Mesendoderm (in vitro differentiated cells): Measurements from ENCODE around the gene PYGB.
A peak's percentile ranks its signal among the peaks of the same experiment; 100 is the strongest.

Experiments used
- DNase-seq: peaks from one replicate; pipeline ENCODE4 v3.0.0; 2013
- H2AK5ac ChIP-seq: 2 replicates; pipeline ENCODE4 v1.6.1; 2013; ENCODE audit warnings: low read length, inconsistent platforms
- H2BK120ac ChIP-seq: 2 replicates; pipeline ENCODE4 v1.6.1; 2013; ENCODE audit warnings: low read depth, mild to moderate bottlenecking, low read length, moderate library complexity, mixed read lengths
- H2BK15ac ChIP-seq: replicated peaks from 2 replicates; pipeline ENCODE4 v1.6.1; 2013; ENCODE audit warnings: low read depth, mild to moderate bottlenecking, moderate library complexity
- H2BK5ac ChIP-seq: 2 replicates; pipeline ENCODE4 v1.6.1; 2013; ENCODE audit warnings: low read length, inconsistent platforms
- H3K18ac ChIP-seq: 2 replicates; pipeline ENCODE4 v1.6.1; 2013; ENCODE audit warnings: mild to moderate bottlenecking, low read length, mixed read lengths
- H3K23ac ChIP-seq: one replicate; pipeline ENCODE4 v1.6.1; 2013; ENCODE audit warnings: low read length
- H3K27ac ChIP-seq: 2 replicates; pipeline ENCODE4 v1.5.1; 2013; ENCODE audit warnings: low read depth, mild to moderate bottlenecking, inconsistent platforms, low read length, moderate library complexity
- H3K27me3 ChIP-seq: 2 replicates; pipeline ENCODE4 v1.6.1; 2013; ENCODE audit warnings: low read length, control low read depth, mild to moderate bottlenecking, inconsistent platforms; ENCODE audit not compliant: insufficient read depth, poor library complexity
- H3K36me3 ChIP-seq: 2 replicates; pipeline ENCODE4 v1.6.1; 2013; ENCODE audit warnings: low read length, inconsistent platforms; ENCODE audit not compliant: control insufficient read depth, insufficient read depth
- H3K4ac ChIP-seq: one replicate; pipeline ENCODE4 v1.6.1; 2013; ENCODE audit warnings: low read depth, mild to moderate bottlenecking, low read length, moderate library complexity
- H3K4me1 ChIP-seq: 2 replicates; pipeline ENCODE4 v1.6.1; 2013; ENCODE audit warnings: low read depth, low read length, inconsistent platforms; ENCODE audit not compliant: control insufficient read depth
- H3K4me2 ChIP-seq: 2 replicates; pipeline ENCODE4 v1.6.1; 2013; ENCODE audit warnings: low read length
- H3K4me3 ChIP-seq: 2 replicates; pipeline ENCODE4 v1.5.1; 2013; ENCODE audit warnings: mild to moderate bottlenecking, low read length
- H3K56ac ChIP-seq: one replicate; pipeline ENCODE4 v1.6.1; 2013; ENCODE audit warnings: low read length
- H3K79me1 ChIP-seq: 2 replicates; pipeline ENCODE4 v1.6.1; 2013; ENCODE audit warnings: low read length, inconsistent platforms
- H3K79me2 ChIP-seq: 2 replicates; pipeline ENCODE4 v1.6.1; 2013; ENCODE audit warnings: mild to moderate bottlenecking, low read length; ENCODE audit not compliant: control insufficient read depth, insufficient read depth
- H3K9ac ChIP-seq: 2 replicates; pipeline ENCODE4 v1.6.1; 2013; ENCODE audit warnings: low read length, inconsistent platforms
- H4K5ac ChIP-seq: one replicate; pipeline ENCODE4 v1.6.1; 2013; ENCODE audit warnings: low read length
- H4K8ac ChIP-seq: one replicate; pipeline ENCODE4 v1.6.1; 2013; ENCODE audit warnings: low read depth, mild to moderate bottlenecking, control low read depth, low read length, moderate library complexity
- WGBS: extraction: QIAGEN DNeasy Blood & Tissue Kit; methylation state at CpG from one replicate; pipeline ENCODE4 v1.1.7; 2013; ENCODE audit warnings: low lambda C conversion rate, missing lambda C conversion rate; ENCODE audit not compliant: insufficient coverage; ENCODE audit errors: extremely low coverage; 5-methylcytosine and 5-hydroxymethylcytosine counted together

PYGB gene

DNA sequence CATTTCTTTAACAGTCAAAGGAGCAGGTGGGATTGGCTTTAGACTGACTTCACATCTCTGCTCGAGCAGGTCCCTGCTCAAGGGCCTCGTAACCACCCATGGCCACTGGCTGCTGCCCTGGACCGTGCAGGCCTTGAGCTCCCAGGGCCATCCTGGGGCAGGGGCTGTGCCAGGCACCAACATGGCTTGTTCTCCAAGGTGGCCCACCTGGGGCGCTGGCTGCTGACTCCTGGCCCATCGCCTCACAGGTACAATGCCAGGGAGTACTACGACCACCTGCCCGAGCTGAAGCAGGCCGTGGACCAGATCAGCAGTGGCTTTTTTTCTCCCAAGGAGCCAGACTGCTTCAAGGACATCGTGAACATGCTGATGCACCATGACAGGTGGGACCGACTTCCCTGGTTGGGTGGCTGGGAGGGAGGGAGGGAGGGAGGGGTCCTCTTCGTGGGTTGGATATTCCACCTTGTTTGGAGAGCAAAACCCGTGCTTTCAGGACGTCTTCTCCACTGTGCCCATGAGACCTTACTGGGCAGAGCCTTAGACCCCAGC is 46.1 kb downstream of the PYGB start:
- H4K5ac ChIP-seq, result no peak overlapping the region
- H2BK5ac ChIP-seq, result no peak overlapping the region
- H4K8ac ChIP-seq, result no peak overlapping the region
- H3K18ac ChIP-seq, result no peak overlapping the region
- no peak overlapping the region for H3K4ac ChIP-seq
- no peak overlapping the region for H3K27ac ChIP-seq
- H3K36me3 ChIP-seq, result peaks cover 5% of the 10 kb centered on the region
- H3K79me1 ChIP-seq, result no peaks in the 10 kb centered on the region
- DNase-seq, result no peak
- no peak overlapping the region for H2BK15ac ChIP-seq
- H3K4me2 ChIP-seq, result no peak overlapping the region
- no peaks in the 10 kb centered on the region for H3K79me2 ChIP-seq
- H3K4me3 ChIP-seq, result no peak overlapping the region
- no peak overlapping the region for H2BK120ac ChIP-seq
- H3K56ac ChIP-seq, result no peak overlapping the region
- no peak overlapping the region for H3K23ac ChIP-seq
- H2AK5ac ChIP-seq, result no peak overlapping the region
- H3K27me3 ChIP-seq, result no peaks in the 10 kb centered on the region
- no CpG with 5 or more reads among the region's 13 CpGs for WGBS
- H3K9ac ChIP-seq, result no peak overlapping the region
- no peaks in the 10 kb centered on the region for H3K4me1 ChIP-seq

DNA sequence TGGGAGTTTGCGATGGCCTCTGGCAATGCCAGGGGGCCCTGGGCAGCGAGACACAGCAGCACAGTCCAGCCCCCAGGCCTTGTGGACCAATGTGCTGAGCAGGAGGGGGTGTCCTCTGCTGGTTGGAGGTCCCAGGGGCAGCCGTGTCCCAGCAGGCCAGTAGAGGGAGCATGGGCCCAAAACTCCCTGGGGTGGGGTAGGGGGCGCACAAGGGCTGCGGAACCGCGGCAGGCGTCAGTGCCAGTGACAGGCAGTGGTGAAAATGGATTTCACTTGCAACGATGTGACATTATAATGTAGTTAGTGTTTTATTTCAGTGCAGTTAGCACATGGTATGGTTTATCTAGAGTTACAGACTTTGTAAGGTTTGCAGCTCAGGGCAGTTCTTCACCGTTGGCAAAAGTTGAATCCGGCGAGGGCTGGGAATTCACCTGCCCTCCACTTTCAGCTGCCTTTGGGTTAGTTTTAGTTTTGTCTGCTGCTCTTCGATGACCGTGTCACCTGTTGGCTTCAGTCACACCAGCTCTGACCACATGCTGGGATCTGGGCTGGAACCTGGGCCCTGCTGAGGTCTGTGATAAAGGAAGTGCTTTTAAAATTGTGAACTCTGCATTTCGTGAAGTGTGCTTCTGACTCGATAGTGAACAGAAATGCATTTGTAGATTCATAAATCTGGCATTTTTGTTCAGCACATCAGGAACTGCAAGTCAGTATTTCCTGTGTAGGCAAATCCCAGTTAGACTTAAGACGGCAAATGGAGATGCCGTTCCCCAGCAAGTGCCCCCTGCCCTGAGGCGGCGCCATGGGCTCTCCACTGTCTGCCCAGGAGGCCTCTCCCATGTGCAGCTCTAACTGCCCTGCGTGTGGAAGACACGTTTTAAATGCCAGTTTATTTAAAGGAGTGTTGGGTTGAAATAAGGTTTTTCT is 46.8 kb downstream of the PYGB start:
- Histone ChIP-seq H3K79me1 (no peaks in the 10 kb centered on the region), H3K36me3 (peaks cover 5% of the 10 kb centered on the region), H3K27ac (no peak overlapping the region), H3K9ac (no peak overlapping the region), H3K4me3 (no peak overlapping the region), H3K18ac (no peak overlapping the region), H3K4ac (no peak overlapping the region), H3K27me3 (no peaks in the 10 kb centered on the region), H2BK5ac (no peak overlapping the region), H4K5ac (no peak overlapping the region), H3K23ac (no peak overlapping the region), H3K56ac (no peak overlapping the region), H2BK120ac (no peak overlapping the region), H2BK15ac (no peak overlapping the region), H2AK5ac (no peak overlapping the region), H3K4me2 (no peak overlapping the region), H3K79me2 (no peaks in the 10 kb centered on the region), H4K8ac (no peak overlapping the region), H3K4me1 (no peaks in the 10 kb centered on the region)
- no CpG with 5 or more reads among the region's 22 CpGs for WGBS
- DNase-seq, result peak; percentile 85

GRCh38 chr20:25295386-25296093 is 47.7 kb downstream of the PYGB start:
- no peak overlapping the region for H2BK5ac ChIP-seq
- H2BK15ac ChIP-seq, result no peak overlapping the region
- H3K23ac ChIP-seq, result no peak overlapping the region
- H4K8ac ChIP-seq, result no peak overlapping the region
- H3K9ac ChIP-seq, result no peak overlapping the region
- H3K27ac ChIP-seq, result no peak overlapping the region
- H4K5ac ChIP-seq, result no peak overlapping the region
- peak; percentile 50 for DNase-seq
- no CpG with 5 or more reads among the region's 10 CpGs for WGBS
- no peak overlapping the region for H2AK5ac ChIP-seq
- no peaks in the 10 kb centered on the region for H3K4me1 ChIP-seq
- no peak overlapping the region for H3K4me2 ChIP-seq
- H3K4me3 ChIP-seq, result no peak overlapping the region
- H3K27me3 ChIP-seq, result no peaks in the 10 kb centered on the region
- no peak overlapping the region for H3K4ac ChIP-seq
- H2BK120ac ChIP-seq, result no peak overlapping the region
- no peaks in the 10 kb centered on the region for H3K79me2 ChIP-seq
- no peak overlapping the region for H3K18ac ChIP-seq
- H3K79me1 ChIP-seq, result no peaks in the 10 kb centered on the region
- peaks cover 3% of the 10 kb centered on the region for H3K36me3 ChIP-seq
- no peak overlapping the region for H3K56ac ChIP-seq

DNA sequence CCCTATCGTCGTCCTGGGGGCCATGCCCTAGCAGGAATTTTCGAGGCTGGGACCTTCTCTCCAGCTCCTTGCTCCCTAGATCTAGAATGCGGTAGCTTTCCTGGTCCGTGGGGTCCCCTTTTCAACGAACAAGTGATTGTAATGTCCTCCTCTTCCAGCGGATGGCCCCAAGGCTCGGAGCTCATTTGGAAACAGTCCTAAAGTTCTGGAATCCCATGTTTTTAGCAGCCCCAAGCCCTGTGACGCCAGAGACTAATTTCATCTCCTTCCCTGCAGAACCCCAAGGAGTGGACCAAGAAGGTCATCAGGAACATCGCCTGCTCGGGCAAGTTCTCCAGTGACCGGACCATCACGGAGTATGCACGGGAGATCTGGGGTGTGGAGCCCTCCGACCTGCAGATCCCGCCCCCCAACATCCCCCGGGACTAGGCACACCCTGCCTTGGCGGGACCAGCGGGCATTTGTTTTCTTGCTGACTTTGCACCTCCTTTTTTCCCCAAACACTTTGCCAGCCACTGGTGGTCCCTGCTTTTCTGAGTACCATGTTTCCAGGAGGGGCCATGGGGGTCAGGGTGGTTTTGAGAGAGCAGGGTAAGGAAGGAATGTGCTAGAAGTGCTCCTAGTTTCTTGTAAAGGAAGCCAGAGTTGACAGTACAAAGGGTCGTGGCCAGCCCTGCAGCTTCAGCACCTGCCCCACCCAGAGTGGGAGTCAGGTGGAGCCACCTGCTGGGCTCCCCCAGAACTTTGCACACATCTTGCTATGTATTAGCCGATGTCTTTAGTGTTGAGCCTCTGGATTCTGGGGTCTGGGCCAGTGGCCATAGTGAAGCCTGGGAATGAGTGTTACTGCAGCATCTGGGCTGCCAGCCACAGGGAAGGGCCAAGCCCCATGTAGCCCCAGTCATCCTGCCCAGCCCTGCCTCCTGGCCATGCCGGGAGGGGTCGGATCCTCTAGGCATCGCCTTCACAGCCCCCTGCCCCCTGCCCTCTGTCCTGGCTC is 48.5 kb downstream of the PYGB start:
- Histone ChIP-seq H3K4me1 (no peaks in the 10 kb centered on the region), H2BK15ac (no peak overlapping the region), H2BK5ac (no peak overlapping the region), H3K23ac (no peak overlapping the region), H2AK5ac (no peak overlapping the region), H3K79me2 (no peaks in the 10 kb centered on the region), H3K27me3 (no peaks in the 10 kb centered on the region), H3K27ac (no peak overlapping the region), H4K5ac (no peak overlapping the region), H3K18ac (no peak overlapping the region), H3K4me3 (no peak overlapping the region), H4K8ac (no peak overlapping the region), H3K36me3 (peaks cover 2% of the 10 kb centered on the region), H3K79me1 (no peaks in the 10 kb centered on the region), H3K9ac (no peak overlapping the region), H2BK120ac (no peak overlapping the region), H3K4ac (no peak overlapping the region), H3K56ac (no peak overlapping the region), H3K4me2 (no peak overlapping the region)
- WGBS, result no CpG with 5 or more reads among the region's 24 CpGs
- peak; percentile 37 for DNase-seq

DNA sequence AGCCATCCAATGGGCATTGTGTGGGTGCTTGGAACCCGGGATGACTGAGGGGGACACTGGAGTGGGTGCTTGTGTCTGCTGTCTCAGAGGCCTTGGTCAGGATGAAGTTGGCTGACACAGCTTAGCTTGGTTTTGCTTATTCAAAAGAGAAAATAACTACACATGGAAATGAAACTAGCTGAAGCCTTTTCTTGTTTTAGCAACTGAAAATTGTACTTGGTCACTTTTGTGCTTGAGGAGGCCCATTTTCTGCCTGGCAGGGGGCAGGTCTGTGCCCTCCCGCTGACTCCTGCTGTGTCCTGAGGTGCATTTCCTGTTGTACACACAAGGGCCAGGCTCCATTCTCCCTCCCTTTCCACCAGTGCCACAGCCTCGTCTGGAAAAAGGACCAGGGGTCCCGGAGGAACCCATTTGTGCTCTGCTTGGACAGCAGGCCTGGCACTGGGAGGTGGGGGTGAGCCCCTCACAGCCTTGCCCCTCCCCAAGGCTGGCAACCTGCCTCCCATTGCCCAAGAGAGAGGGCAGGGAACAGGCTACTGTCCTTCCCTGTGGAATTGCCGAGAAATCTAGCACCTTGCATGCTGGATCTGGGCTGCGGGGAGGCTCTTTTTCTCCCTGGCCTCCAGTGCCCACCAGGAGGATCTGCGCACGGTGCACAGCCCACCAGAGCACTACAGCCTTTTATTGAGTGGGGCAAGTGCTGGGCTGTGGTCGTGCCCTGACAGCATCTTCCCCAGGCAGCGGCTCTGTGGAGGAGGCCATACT is 49.4 kb downstream of the PYGB start:
- H3K18ac ChIP-seq, result no peak overlapping the region
- no peak overlapping the region for H3K4me2 ChIP-seq
- peaks cover 2% of the 10 kb centered on the region for H3K36me3 ChIP-seq
- H3K4me3 ChIP-seq, result no peak overlapping the region
- H3K23ac ChIP-seq, result no peak overlapping the region
- no CpG with 5 or more reads among the region's 10 CpGs for WGBS
- no peaks in the 10 kb centered on the region for H3K79me2 ChIP-seq
- no peaks in the 10 kb centered on the region for H3K79me1 ChIP-seq
- H2BK120ac ChIP-seq, result no peak overlapping the region
- no peak overlapping the region for H3K56ac ChIP-seq
- H3K27me3 ChIP-seq, result no peaks in the 10 kb centered on the region
- H3K27ac ChIP-seq, result no peak overlapping the region
- no peak overlapping the region for H4K8ac ChIP-seq
- no peak overlapping the region for H4K5ac ChIP-seq
- H2AK5ac ChIP-seq, result no peak overlapping the region
- H3K9ac ChIP-seq, result no peak overlapping the region
- no peak overlapping the region for H2BK5ac ChIP-seq
- H3K4ac ChIP-seq, result no peak overlapping the region
- no peak overlapping the region for H2BK15ac ChIP-seq
- DNase-seq, result no peak
- no peaks in the 10 kb centered on the region for H3K4me1 ChIP-seq
